Thymus (tissue), 11 donors: ENCODE results near the gene PDS5A. TPM values are rescaled to one million over a fixed set of nuclear protein-coding genes. Genes with fewer than 3 reads are reported as not detected.

Source experiments
- DNase-seq, 9 donors: peaks; one replicate each; pipeline ENCODE4 v3.0.0-alpha.2; 2013; ENCODE audit warnings: low spot score in 9 of 9, low read depth in 6 of 9, missing footprints in 1 of 9
- H3K27ac ChIP-seq, 2 donors: one replicate each; pipeline ENCODE4 v1.5.1; 2013; ENCODE audit warnings: control low read depth in 1 of 2, low read depth in 1 of 2, low read length in 1 of 2, mild to moderate bottlenecking in 1 of 2, moderate library complexity in 1 of 2
- H3K27me3 ChIP-seq, 2 donors: one replicate each; pipeline ENCODE4 v1.5.1; 2013; ENCODE audit warnings: low read length in 1 of 2; ENCODE audit not compliant: control insufficient read depth in 2 of 2, insufficient read depth in 1 of 2
- H3K36me3 ChIP-seq, 2 donors: one replicate each; pipeline ENCODE4 v1.5.1; 2013; ENCODE audit warnings: low read length in 1 of 2, mild to moderate bottlenecking in 1 of 2, moderate library complexity in 1 of 2; ENCODE audit not compliant: control insufficient read depth in 2 of 2, insufficient read depth in 2 of 2
- H3K4me1 ChIP-seq, 2 donors: one replicate each; pipeline ENCODE4 v1.5.1; 2013; ENCODE audit warnings: low read length in 2 of 2; ENCODE audit not compliant: control insufficient read depth in 2 of 2, insufficient read depth in 2 of 2
- H3K4me3 ChIP-seq, 2 donors: one replicate each; pipeline ENCODE4 v1.5.1; 2013; ENCODE audit warnings: low read length in 2 of 2, control low read depth in 1 of 2, mild to moderate bottlenecking in 1 of 2
- H3K9me3 ChIP-seq, 2 donors: one replicate each; pipeline ENCODE4 v1.5.1; 2013; ENCODE audit warnings: low read length in 1 of 2, mild to moderate bottlenecking in 1 of 2; ENCODE audit not compliant: control insufficient read depth in 2 of 2, insufficient read depth in 1 of 2
- WGBS: extraction: QIAGEN DNeasy Blood & Tissue Kit; methylation state at CpG from one replicate; pipeline ENCODE4 v1.1.7; 2013; 5-methylcytosine and 5-hydroxymethylcytosine counted together
- polyA plus RNA-seq: library from polyadenylated mRNA; stranded (reverse); fragments of 200-250 nt; gene quantifications from one replicate; pipeline ENCODE4 v1.2.3, GENCODE V29; 2013
- total RNA-seq: library from RNA; stranded (reverse); fragments of 120-200 nt; gene quantifications from one replicate; pipeline ENCODE4 v1.2.4, GENCODE V29; 2013
- donor health status: healthy.

PDS5A gene
- total and polyA plus RNA-seq, 2 donors, result 40.0 to 60.7 TPM

- 96% methylated on average over 5 of the region's 5 CpGs for WGBS
- H3K36me3 ChIP-seq, result peaks cover 29 to 79% of the 10 kb centered on the region in 2 donors
- H3K27ac ChIP-seq, result no peak overlapping the region
- no peaks in the 10 kb centered on the region for H3K4me1 ChIP-seq
- no peak overlapping the region for H3K4me3 ChIP-seq
- H3K27me3 ChIP-seq, result no peaks in the 10 kb centered on the region
- no peaks in the 10 kb centered on the region for H3K9me3 ChIP-seq
- no peak for DNase-seq
Observed at GRCh38 chr4:39892988-39893692, 84.6 kb downstream of the PDS5A start.

- WGBS, result 98% methylated on average over 2 of the region's 2 CpGs
- peaks cover 20 to 78% of the 10 kb centered on the region in 2 donors for H3K36me3 ChIP-seq
Observed at GRCh38 chr4:39889226-39889625, 88.5 kb downstream of the PDS5A start.

DNA sequence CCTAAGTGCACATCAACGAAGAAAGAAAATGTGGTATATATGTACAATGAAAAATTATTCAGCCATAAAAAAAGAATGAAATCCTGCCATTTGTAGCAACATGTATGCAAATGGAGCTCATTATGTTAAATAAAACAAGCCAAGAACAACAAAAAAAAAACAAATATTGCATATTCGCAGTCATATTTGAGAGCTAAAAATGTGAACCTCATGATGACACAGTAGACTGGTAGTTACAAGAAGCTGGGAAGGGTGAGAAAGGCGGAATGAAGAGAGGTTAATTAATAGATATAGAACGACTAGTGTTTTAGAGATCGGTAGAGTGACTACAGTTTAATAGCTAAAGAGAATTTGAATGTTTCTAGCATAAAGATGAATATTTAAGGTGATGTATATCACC lies 89.2 kb downstream of the PDS5A start:
- 98% methylated on average over 5 of the region's 5 CpGs for WGBS
- no peak overlapping the region for H3K4me3 ChIP-seq
- H3K27me3 ChIP-seq, result no peaks in the 10 kb centered on the region
- H3K9me3 ChIP-seq, result no peaks in the 10 kb centered on the region
- H3K27ac ChIP-seq, result no peak overlapping the region
- DNase-seq, result no peak
- H3K4me1 ChIP-seq, result no peaks in the 10 kb centered on the region
- peaks cover 25 to 78% of the 10 kb centered on the region in 2 donors for H3K36me3 ChIP-seq

More at GRCh38 chr4:39889226-39889625, 88.5 kb downstream of the PDS5A start:
- H3K4me1 ChIP-seq, result no peaks in the 10 kb centered on the region
- H3K4me3 ChIP-seq, result no peak overlapping the region
- no peaks in the 10 kb centered on the region for H3K27me3 ChIP-seq
- no peaks in the 10 kb centered on the region for H3K9me3 ChIP-seq
- H3K27ac ChIP-seq, result no peak overlapping the region
- DNase-seq, result no peak

DNA sequence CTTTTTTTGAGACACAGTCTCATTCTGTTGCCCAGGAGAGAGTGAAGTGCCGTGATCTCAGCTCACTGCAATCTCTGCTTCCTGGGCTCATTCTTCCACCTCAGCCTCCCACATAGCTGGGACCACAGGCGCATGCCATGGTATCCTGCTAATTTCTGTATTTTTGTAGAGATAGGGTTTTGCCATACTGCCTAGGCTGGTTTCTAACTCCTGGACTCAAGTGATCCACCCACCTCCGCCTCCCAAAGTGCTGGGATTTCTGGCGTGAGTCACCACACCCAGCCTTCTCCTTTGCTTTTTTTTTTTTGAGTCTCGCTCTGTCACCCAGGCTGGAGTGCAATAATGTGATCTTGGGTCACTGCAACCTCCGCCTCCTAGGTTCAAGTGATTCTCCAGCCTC lies 94.1 kb downstream of the PDS5A start:
- peaks cover 28 to 65% of the 10 kb centered on the region in 2 donors for H3K36me3 ChIP-seq
- no peaks in the 10 kb centered on the region for H3K9me3 ChIP-seq
- H3K27me3 ChIP-seq, result no peaks in the 10 kb centered on the region
- no peak overlapping the region for H3K27ac ChIP-seq
- no peak overlapping the region for H3K4me3 ChIP-seq
- WGBS, result 98% methylated on average over 6 of the region's 6 CpGs
- DNase-seq, result no peak
- H3K4me1 ChIP-seq, result no peaks in the 10 kb centered on the region

DNA sequence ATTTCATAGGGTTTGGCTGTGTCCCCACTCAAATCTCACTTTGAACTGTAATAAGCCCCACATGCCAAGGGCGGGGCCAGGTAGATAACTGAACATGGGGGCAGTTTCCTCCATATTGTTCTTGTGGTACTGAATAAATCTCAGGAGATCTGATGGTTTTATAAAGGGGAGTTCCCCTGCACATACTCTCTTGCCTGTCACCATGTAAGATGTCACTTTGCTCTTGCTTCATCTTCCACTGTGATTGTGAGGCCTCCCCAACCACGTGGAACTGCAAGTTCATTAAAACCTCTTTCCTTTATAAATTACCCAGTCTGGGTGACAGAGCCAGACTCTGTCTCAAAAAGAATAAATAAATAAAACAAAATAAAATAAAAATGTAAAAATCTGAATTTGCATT lies 95.9 kb downstream of the PDS5A start:
- Histone ChIP-seq H3K36me3 (peaks cover 29 to 57% of the 10 kb centered on the region in 2 donors), H3K4me3 (no peak overlapping the region), H3K27ac (no peak overlapping the region), H3K9me3 (no peaks in the 10 kb centered on the region), H3K4me1 (no peaks in the 10 kb centered on the region), H3K27me3 (no peaks in the 10 kb centered on the region)
- no peak for DNase-seq
- WGBS, result 97% methylated on average over 2 of the region's 2 CpGs

- 99% methylated on average over 8 of the region's 8 CpGs for WGBS
- H3K4me1 ChIP-seq, result no peaks in the 10 kb centered on the region
- no peak for DNase-seq
- H3K4me3 ChIP-seq, result no peak overlapping the region
- no peaks in the 10 kb centered on the region for H3K27me3 ChIP-seq
- H3K9me3 ChIP-seq, result no peaks in the 10 kb centered on the region
- peaks cover 13 to 52% of the 10 kb centered on the region in 2 donors for H3K36me3 ChIP-seq
- H3K27ac ChIP-seq, result no peak overlapping the region
Observed at GRCh38 chr4:39877971-39878370, 99.7 kb downstream of the PDS5A start.

- H3K27me3 ChIP-seq, result no peaks in the 10 kb centered on the region
- 84% methylated on average over 2 of the region's 2 CpGs for WGBS
- H3K4me3 ChIP-seq, result no peak overlapping the region
- no peak for DNase-seq
- H3K27ac ChIP-seq, result no peak overlapping the region
- H3K36me3 ChIP-seq, result peaks cover 21 to 60% of the 10 kb centered on the region in 2 donors
- H3K4me1 ChIP-seq, result no peaks in the 10 kb centered on the region
- no peaks in the 10 kb centered on the region for H3K9me3 ChIP-seq
Observed at GRCh38 chr4:39873823-39874222, 103.9 kb downstream of the PDS5A start.

- peaks cover 23 to 68% of the 10 kb centered on the region in 2 donors for H3K36me3 ChIP-seq
- H3K4me1 ChIP-seq, result no peaks in the 10 kb centered on the region
- no peak for DNase-seq
- H3K9me3 ChIP-seq, result no peaks in the 10 kb centered on the region
- H3K4me3 ChIP-seq, result no peak overlapping the region
- H3K27me3 ChIP-seq, result no peaks in the 10 kb centered on the region
- H3K27ac ChIP-seq, result no peak overlapping the region
- WGBS, result 98% methylated on average over 3 of the region's 3 CpGs
Observed at GRCh38 chr4:39865280-39865679, 112.4 kb downstream of the PDS5A start.

DNA sequence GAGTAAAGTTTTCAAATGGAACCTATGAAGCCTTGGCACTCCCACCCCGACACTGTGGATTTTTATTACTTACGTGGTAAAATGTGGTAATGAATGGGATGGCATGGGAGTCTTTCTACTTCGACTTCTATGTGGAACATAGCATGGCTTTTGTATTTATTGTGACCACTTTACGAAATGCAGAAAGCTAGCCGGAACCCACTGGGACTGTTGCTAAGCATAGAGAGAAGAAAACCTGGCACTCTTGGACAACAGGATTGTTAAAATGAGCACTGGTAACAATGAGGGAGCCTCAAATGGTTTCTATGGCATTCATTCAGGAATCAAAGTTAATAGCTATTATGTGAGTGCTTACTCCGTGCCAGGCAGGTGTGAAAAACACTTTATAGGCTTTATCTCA lies 113.3 kb downstream of the PDS5A start:
- no peak for DNase-seq
- 98% methylated on average over 6 of the region's 6 CpGs for WGBS

More for the DNA sequence above, 113.3 kb downstream of the PDS5A start:
- peaks cover 31 to 71% of the 10 kb centered on the region in 2 donors for H3K36me3 ChIP-seq
- H3K27me3 ChIP-seq, result no peaks in the 10 kb centered on the region
- H3K9me3 ChIP-seq, result no peaks in the 10 kb centered on the region
- no peak overlapping the region for H3K27ac ChIP-seq
- no peak overlapping the region for H3K4me3 ChIP-seq
- H3K4me1 ChIP-seq, result no peaks in the 10 kb centered on the region
